GM20000 (cell line): ENCODE measurements around the gene NCF2.

ENCODE experiments used
- DNase-seq: peaks from one replicate; pipeline ENCODE4 v3.0.0; 2012; ENCODE audit warnings: low spot score
- TF ChIP-seq, protein P1 (sequence below): IDR thresholded peaks from 2 replicates; pipeline ENCODE4 v1.5.1; 2012; ENCODE audit warnings: mild to moderate bottlenecking, control low read depth; ENCODE audit errors: extremely low read depth, missing control alignments

Gene NCF2

DNA sequence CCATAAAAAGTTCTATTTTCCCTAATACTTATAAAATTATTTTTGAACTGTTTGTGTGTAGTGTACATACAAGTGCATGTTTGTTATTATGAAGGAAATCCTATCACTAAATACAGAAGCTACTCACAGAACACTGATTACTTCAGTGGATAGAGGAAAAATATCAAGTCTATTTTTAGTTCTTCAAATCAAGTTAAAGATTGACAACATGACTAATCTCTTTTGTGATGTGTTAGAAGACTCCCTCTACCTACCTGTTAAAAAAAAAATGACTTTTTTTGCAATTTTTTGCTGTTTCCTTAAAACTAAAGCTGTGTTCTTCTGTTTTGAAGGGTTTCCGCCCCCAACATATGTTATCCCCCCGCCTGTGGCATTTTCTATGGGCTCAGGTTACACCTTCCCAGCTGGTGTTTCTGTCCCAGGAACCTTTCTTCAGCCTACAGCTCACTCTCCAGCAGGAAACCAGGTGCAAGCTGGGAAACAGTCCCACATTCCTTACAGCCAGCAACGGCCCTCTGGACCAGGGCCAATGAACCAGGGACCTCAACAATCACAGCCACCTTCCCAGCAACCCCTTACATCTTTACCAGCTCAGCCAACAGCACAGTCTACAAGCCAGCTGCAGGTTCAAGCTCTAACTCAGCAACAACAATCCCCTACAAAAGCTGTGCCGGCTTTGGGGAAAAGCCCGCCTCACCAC is 45.5 kb downstream of the NCF2 start:
- DNase-seq: no peak
- TF ChIP-seq, protein P1, sequence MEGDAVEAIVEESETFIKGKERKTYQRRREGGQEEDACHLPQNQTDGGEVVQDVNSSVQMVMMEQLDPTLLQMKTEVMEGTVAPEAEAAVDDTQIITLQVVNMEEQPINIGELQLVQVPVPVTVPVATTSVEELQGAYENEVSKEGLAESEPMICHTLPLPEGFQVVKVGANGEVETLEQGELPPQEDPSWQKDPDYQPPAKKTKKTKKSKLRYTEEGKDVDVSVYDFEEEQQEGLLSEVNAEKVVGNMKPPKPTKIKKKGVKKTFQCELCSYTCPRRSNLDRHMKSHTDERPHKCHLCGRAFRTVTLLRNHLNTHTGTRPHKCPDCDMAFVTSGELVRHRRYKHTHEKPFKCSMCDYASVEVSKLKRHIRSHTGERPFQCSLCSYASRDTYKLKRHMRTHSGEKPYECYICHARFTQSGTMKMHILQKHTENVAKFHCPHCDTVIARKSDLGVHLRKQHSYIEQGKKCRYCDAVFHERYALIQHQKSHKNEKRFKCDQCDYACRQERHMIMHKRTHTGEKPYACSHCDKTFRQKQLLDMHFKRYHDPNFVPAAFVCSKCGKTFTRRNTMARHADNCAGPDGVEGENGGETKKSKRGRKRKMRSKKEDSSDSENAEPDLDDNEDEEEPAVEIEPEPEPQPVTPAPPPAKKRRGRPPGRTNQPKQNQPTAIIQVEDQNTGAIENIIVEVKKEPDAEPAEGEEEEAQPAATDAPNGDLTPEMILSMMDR: no peak

DNA sequence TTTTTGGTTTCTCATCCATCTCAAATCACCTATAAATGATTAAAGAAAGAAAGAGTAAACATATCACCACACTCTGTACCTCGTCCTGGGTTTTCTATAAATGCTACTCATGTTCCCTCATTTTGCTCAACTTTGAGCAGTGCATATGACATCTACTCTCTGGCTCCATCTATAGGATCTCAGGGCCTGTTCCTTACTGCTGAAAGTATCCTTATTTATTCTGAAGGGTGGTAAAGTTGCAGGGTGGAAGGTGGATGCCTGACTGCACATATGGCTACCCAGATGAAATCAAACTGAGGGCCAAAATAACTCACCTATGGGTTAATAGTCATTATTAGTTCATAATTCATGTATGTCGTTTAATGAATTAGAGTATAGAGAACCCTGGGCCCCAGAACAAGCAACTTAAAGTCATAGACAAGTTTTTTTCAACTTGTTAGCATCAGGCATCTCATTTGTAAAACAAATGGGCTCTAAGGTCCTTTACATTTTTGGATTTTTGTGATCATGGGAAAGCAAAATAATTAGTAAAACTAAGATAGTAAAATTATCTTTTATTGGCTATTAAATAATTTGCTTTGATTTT is 46.5 kb downstream of the NCF2 start:
- TF ChIP-seq, protein P1: peak; percentile 45
- DNase-seq: no peak

DNA sequence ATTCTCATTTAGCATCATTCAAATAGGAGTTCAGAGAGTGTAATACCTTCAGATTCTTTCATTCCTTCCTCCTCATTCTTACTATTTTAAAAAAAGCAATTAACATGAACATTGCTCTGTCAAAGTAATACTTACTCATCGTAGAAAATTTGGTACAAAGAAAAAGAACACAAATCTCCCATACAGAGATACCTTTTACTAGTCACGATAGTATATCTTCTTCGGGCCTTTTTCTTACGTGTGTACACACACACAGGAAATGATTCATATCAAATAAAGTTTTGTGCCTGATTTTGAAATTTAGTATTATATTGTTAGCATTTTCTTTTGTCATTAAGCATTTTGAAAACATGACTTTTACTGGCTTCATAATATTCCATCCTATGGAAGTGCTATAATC is 52.9 kb downstream of the NCF2 start:
- no peak for DNase-seq
- TF ChIP-seq, protein P1: no peak

DNA sequence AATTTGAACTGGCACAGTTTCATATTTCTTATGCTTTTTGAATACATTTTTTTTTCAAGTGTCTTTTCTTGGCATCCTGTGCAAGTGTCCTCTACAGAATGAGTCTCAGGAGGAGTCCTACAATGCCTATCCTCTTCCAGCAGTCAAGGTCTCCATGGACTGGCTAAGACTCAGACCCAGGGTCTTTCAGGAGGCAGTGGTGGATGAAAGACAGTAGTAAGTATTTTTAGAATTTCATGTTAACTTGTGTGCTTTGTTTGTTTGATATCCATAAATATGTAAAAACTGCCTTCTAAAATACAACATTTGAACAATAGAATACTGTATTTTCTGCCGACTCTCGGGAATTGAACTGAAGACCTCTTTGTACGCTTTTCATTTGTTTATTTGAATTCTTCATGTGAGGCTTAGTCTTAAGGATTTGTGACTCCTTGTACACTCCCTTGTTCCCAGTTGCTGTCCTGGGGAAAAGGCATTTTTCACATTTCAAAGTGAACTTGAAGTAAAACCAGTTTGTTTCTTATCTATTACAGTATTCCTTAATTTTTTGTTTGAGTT is 56.6 kb downstream of the NCF2 start:
- TF ChIP-seq, protein P1: no peak
- no peak for DNase-seq

DNA sequence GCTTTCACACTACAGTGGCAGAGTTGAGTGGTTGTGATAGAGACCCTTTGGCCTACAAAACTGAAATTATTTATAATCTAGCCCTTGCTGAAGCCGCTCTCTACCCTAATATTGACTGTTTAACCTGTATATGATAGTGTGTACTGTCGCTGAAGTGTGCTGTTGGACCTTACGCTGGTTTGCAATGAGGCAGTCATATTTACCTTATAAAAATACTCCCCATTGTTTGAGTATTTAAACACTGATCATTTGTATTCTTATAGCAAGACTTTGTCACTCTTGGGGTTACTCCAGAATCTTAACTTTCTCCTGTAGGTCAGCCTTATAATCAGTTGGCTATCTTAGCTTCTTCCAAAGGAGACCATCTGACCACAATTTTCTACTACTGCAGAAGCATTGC is 61.7 kb downstream of the NCF2 start:
- TF ChIP-seq, protein P1: no peak
- DNase-seq: no peak

DNA sequence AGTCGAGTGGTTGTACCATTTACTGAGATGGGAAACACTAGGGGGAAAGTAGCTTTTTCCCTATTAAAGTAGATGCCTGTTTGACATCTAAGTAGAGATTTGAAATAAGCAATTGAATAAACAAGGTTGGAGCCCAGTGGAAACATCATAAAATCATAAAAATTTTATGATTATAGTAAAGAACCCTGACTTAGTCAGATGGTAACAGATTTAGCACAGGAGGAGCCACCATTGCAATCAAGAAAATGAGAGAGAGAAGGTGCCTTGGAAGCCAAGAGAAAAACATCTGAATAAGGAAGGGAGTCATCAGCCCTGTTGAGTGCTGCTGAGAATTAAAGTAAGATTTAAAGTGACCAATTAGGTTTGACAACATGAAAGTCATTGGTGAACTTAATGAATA is 68.2 kb downstream of the NCF2 start:
- TF ChIP-seq, protein P1: no peak
- DNase-seq: no peak

DNA sequence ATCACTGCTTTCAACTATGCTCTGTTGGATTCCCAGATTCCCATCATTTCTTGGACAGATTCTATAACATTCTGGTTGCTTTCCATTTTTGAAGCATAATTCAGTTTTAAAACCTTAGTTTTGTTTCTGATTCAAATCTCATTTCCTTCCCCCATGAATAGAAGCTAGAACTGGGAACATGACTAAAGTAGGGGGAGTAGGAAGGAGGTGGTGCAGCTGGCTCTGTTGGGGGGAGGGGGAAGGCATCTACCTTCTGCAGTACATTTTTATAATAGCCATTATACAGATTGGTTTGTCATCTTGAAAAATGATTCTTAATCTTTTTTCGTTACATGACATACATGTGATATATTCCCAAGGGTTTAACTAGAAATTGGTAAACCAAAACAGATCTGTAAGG is 69.9 kb downstream of the NCF2 start:
- DNase-seq: no peak
- TF ChIP-seq, protein P1: no peak
